Measurements from ENCODE around the gene PTH.

- TF ChIP-seq CTCF (IDR thresholded peaks at IDR 0.05 in 2 of 3, conservative IDR thresholded peaks at IDR 0.05 in 1 of 3; ENCODE audit: borderline replicate concordance in 1 of 3, insufficient read depth in 1 of 3, low read depth in 2 of 3, low read length in 2 of 3) (no peak), POLR2A (IDR thresholded peaks at IDR 0.05; ENCODE audit: borderline replicate concordance, extremely low read depth, insufficient read depth, insufficient read length) (no peak), YY1 (IDR thresholded peaks at IDR 0.05; ENCODE audit: extremely low read depth, insufficient replicate concordance, low read depth, low read length) (no peak), EZH2phosphoT487 (IDR thresholded peaks at IDR 0.05; ENCODE audit: borderline replicate concordance) (no peak), ZNF274 (IDR thresholded peaks at IDR 0.05; ENCODE audit: low read depth, low read length) (no peak), EZH2 (IDR thresholded peaks at IDR 0.05) (no peak), SP1 (IDR thresholded peaks at IDR 0.05; ENCODE audit: low read depth) (no peak), SIN3A (IDR thresholded peaks at IDR 0.05; ENCODE audit: low read depth) (no peak), REST (IDR thresholded peaks at IDR 0.05; ENCODE audit: low read depth) (no peak), ELF1 (IDR thresholded peaks at IDR 0.05; ENCODE audit: borderline replicate concordance, low read depth) (no peak), RAD21 (IDR thresholded peaks at IDR 0.05; ENCODE audit: low read depth) (no peak), ZFX (IDR thresholded peaks at IDR 0.05) (no peak), POLR2AphosphoS5 (IDR thresholded peaks at IDR 0.05; ENCODE audit: low read depth, low read length) (no peak), EGR1 (IDR thresholded peaks at IDR 0.05; ENCODE audit: low read depth) (no peak)
Measured at GRCh38 chr11:13446444-13446843, 49.4 kb downstream of the PTH start.

All from HCT116 (cell line).